NCI-H2196 (cell line): Measurements from ENCODE around the gene RNU1-3.
"Not testable (repeated sequence)": the region's sequence is repeated elsewhere in the genome, so short reads cannot be mapped to it uniquely, and the experiment has no call there.

Source experiments
- DNase-seq: peaks from one replicate; lab custom pipeline; 2025; ENCODE audit not compliant: unreplicated experiment; lab: John Stamatoyannopoulos, UW

The RNU1-3 gene

GRCh38 chr1:16621681-16622315, 45.0 kb downstream of the RNU1-3 start:
- DNase-seq: not testable (repeated sequence)

- no peak for DNase-seq
These were observed 45.5 kb downstream of the RNU1-3 start for GRCh38 chr1:16621300-16621658.

- DNase-seq: not testable (repeated sequence)
These were observed 46.8 kb downstream of the RNU1-3 start for GRCh38 chr1:16619803-16620501.

GRCh38 chr1:16618719-16619118, 48.0 kb downstream of the RNU1-3 start:
- DNase-seq: no peak

- DNase-seq: no peak
These were observed 48.8 kb downstream of the RNU1-3 start for GRCh38 chr1:16617778-16618580.

GRCh38 chr1:16617114-16617631, 49.6 kb downstream of the RNU1-3 start:
- no peak for DNase-seq
